Transverse colon (tissue), 3 donors: Measurements from ENCODE around the gene OR2S2.

ENCODE experiments used
- CTCF ChIP-seq, 5 experiments: fragments of 200-600 bp in 3 of 5; fragments of 450-650 bp in 2 of 5; sonication (generic) in 3 of 5; IDR thresholded peaks; 1 replicate in 2 of 5; 2 replicates in 3 of 5; pipeline ENCODE4 v1.5.1; 2016 to 2017; ENCODE audit warnings: antibody characterized with exemption in 5 of 5, inconsistent platforms in 3 of 5, mild to moderate bottlenecking in 2 of 5, moderate library complexity in 1 of 5
- EP300 ChIP-seq: sonication (generic); formaldehyde crosslinking; IDR thresholded peaks from one replicate; pipeline ENCODE4 v1.6.1; 2017; ENCODE audit warnings: antibody characterized with exemption, low read depth

GRCh38 chr9:36006549-36007315 is 48.8 kb upstream of the OR2S2 start:
- TF ChIP-seq CTCF (IDR thresholded peaks at IDR 0.05): no peak
- no peak for TF ChIP-seq EP300
